NOMO-1 treated with DMSO at 0.1 percent for 48 hours (cell line): ENCODE measurements around the gene IL22RA2.
"Not testable (repeated sequence)": the region's sequence is repeated elsewhere in the genome, so short reads cannot be mapped to it uniquely, and the experiment has no call there.

Experiments
- DNase-seq: peaks from one replicate; lab custom pipeline; 2025; ENCODE audit not compliant: unreplicated experiment; lab: John Stamatoyannopoulos, UW

The IL22RA2 gene

DNA sequence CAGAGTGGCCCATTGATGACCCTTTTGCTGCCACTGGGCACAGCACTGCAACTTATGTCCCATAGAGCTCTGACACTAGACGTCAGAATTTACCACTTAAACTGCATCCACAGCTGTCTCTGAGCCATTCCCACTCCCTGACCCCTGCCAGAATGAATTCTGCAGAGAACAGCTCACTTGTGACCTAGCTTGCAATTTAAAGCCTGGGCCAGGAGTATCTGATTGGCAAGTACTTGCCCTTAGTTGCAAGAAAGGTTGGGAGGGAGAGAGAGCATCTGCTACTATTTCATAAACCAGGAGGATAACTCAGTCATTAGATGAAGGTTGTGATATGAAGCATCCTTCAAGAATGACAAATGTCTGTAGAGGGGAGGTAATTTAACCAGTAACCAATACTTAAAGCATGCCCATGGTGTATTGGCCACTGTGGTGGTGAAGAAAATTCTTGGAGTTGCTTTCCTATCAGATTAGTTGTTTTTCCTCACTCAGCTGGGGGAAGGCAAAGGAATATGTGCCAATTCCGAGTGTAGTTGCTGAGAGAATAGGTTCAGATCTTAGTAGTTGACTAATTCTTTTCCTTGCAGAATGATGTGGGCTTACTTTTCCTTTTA, 46.5 kb downstream of the IL22RA2 start:
- DNase-seq = no peak

DNA sequence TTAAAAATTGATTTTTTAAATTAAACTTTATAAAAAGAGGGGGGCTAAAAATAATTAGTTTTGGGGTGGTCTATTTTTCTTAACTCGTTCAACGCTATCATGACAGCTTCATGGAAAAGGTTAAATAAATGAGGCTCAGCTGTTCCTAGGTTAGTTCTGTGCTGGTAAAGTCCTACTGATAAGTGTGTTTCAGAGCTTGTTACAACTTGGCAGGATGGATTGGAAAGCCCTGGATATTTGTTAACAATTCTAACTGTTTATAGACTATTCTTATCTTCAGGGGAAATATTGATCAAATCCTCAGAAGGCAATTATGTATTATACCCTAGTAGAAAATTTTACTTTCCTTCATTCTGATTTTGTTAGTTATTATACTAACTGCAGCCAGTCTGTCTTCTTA, 50.4 kb downstream of the IL22RA2 start:
- DNase-seq = no peak

DNA sequence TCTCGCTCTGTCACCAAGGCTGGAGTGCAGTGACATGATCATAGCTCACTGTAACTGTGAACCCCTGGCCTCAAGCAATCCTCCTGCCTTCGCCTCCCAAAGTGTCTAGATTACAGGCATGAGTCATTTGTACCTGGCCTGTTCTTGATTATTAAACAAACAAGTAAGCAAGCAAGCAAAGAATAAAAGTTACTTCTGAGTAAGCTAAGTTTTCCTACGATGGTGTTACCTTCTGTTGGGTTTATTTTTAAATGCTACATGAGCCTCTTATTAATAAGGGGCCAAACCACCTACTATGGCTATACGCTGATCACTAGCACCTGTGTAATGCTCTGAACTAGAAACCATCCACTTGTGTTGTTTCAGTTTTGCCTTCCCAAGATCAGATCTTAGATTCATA, 50.8 kb downstream of the IL22RA2 start:
- no peak for DNase-seq

- no peak for DNase-seq
These were observed 51.9 kb downstream of the IL22RA2 start for GRCh38 chr6:137121401-137121997.

- DNase-seq = no peak
These were observed 52.7 kb downstream of the IL22RA2 start for GRCh38 chr6:137120748-137121147.

DNA sequence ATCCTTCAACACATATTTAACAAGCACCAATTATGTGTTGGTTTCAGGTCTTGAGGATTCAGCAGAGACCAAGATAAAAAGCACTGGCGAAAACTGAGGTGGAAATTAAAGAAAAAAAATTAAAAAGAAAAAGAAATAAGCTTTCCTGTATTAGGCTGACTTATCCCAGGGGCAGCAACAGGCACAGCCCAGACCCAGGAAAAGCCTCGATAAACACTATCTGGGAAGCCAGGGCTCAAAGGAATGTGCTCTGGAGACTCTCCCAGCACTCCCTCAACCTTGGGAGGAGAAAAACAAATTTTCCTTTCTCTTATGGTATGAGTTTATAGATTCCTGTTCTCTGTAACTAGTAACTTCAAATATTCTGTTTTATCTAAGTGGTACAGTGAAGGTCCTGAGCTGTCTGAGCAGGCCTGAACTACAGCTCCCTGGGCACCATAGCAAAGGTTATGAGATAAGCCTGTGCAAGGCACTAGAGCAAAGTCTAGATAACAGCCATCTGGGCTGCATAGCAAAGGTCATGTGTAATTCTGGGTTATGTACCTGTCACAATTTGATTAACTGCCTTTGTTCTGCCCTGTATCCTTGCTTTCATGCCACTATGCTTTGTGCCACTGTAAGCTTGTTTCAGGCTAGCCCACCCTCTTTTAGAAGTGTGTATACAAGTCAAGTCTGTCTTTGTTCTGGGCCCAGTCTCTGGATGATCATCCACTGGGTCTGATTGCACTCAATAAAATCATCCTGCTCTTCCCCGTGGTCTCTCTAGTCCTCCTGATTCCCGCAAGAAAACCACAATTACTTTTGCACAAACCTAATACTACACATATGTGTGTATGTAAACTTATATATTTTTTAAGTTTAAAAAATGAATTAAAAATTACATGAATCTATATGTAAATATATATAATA, 54.0 kb downstream of the IL22RA2 start:
- no peak for DNase-seq

GRCh38 chr6:137117581-137117980, 55.9 kb downstream of the IL22RA2 start:
- no peak for DNase-seq

- DNase-seq = no peak
These were observed 56.6 kb downstream of the IL22RA2 start for GRCh38 chr6:137116807-137117206.

GRCh38 chr6:137115658-137116057, 57.8 kb downstream of the IL22RA2 start:
- no peak for DNase-seq

DNA sequence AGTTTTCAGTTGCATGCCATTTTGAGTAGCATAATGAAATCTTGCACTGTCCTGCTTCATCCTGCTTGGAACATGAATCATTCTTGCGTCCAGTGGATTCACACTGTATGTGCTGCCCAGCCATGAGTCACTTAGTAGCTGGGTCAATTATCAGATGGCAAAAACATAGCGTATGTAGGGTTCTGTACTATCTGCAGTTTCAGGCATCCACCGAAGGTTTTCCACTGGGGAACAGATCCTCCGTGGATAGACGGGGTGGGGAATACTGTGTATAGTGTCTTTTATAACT, 61.4 kb downstream of the IL22RA2 start:
- DNase-seq = no peak

DNA sequence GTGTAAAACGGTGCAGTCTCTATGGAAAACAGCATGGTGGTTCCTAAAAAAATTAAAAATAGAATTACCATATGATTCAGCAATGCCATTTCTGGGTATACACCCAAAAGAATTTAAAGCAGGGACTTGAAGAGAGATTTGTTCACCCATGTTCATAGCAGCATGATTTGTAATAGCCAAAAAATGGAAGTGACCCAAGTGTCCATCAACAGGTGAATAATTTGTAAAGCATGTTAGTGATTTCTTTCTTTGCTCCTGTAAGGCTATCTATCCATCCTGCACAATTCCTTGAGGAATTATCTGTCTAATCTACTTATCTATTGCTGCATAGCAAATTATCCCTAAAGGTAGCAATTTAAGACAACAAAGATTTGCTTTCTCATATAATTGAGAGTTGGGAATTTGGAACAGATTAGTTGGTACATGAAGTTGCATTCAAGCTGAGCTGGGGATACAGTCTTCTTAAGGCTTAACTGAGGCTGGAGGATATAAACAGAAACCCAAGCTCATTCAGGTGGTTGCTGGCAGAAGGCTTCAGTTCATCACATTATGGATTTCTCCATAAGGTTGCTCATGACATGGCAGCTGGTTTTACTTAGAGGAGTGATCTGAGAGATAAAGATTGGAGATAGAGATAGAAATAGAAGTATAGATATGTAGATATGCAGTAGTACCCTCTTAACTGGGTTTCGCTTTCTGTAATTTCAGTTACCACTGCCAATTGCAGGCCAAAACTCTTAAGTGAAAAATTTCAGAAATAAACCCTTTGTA, 62.0 kb downstream of the IL22RA2 start:
- DNase-seq = no peak

GRCh38 chr6:137107767-137108105, 65.7 kb downstream of the IL22RA2 start:
- no peak for DNase-seq

DNA sequence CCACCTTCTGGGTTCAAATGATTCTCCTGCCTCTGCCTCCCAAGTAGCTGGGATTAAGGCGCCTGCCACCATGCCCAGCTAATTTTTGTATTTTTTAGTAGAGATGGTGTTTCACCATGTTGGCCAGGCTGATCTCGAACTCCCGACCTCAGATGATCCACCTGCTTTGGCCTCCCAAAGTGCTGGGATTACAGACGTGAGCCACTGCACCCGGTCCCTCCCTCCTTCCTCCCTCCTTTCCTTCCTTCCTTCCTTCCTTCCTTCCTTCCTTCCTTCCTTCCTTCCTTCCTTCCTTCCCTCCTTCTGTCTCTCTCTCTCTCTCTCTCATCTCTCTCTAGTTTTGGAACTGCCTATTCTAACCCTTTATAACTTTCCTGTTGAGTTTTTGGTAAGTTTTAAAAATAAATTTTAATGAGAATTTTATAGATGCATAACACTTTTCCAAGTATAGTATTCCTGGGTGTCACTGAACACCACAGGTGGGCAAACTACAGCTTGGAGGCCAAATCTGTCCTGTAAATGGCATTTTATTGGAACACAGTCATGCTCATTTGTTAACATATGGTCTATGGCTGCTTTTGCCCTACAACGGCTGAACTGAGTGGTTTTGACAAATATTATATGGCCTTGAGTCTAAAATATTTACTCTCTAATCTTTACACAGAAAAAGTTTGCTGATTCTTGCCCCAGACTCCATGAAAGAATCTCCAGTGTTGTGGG, 66.2 kb downstream of the IL22RA2 start:
- DNase-seq = not testable (repeated sequence)

DNA sequence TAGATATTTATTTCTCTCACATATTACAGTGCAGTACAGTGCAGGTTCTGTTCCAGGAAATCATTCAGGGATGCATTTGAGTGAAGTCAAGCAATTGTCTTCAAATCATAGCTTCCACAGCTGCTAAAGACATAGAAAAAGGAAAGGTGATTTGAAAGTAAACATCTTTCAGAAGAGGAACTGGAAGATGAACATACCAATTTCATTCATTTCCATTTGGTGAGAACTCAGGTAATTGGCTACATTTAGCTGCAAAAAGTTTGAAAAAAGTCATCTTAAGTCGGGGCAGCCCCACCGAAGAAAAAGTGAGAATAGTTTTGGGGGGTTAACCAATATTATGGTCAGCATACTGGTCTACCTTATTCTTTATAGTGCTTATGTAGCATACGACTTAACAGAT, 67.3 kb downstream of the IL22RA2 start:
- no peak for DNase-seq

GRCh38 chr6:137105375-137105774, 68.1 kb downstream of the IL22RA2 start:
- DNase-seq = no peak

DNA sequence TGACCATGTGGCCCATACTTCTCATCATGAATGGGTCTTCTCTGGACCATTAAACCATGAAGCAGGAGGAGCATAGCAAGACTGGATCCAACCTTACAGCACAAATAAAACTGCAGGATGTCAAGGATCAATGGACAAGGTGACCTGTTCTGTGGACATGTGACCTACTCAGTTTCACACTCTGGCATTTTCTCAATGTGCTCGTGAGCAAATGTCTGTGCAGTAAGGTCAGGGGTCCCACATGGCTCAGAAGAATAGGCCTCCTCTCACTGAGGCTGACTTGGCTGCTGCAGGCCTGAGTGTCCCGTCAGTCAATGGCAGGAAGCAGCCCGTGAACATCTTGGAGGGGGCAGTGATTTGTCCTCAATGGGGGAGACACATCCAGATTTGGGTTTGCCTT, 68.5 kb downstream of the IL22RA2 start:
- no peak for DNase-seq

- no peak for DNase-seq
These were observed 70.5 kb downstream of the IL22RA2 start for GRCh38 chr6:137102851-137103492.

DNA sequence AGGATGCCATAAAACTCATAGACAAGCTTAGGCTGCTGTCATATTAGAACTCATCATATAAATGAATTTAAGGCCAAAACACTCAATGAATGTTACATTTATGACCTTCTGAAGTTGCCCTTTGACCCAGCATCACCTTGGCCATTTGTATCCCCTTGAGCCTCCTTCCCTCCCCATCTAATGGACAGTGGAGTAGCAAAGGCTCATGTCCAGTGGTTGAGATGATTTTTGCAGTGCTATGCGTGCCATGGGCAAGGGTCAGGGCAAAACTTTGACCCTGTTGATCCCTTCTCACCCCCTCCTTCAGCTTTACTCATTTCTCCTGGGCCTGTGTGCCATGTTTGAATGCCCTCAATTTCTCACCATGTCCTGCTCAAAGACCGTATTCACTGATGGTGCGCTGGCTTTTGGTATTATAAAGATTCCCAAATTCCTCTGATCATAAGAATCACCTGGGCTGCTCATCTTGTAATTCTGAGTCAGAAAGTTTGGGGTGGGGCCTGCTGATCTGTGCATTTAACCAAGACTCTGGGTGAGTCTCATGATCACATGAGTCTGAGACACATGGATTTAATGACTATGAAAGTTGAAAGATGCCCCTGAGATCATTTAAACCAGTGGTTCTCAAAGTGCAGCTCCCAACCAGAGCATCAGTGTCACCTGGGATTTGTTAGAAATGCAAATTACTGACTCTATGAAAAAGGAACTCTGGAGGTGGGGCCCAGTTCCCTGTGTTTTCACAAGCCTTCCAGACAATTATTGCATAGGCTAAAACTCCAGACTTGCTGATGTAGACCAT, 71.2 kb downstream of the IL22RA2 start:
- no peak for DNase-seq

DNA sequence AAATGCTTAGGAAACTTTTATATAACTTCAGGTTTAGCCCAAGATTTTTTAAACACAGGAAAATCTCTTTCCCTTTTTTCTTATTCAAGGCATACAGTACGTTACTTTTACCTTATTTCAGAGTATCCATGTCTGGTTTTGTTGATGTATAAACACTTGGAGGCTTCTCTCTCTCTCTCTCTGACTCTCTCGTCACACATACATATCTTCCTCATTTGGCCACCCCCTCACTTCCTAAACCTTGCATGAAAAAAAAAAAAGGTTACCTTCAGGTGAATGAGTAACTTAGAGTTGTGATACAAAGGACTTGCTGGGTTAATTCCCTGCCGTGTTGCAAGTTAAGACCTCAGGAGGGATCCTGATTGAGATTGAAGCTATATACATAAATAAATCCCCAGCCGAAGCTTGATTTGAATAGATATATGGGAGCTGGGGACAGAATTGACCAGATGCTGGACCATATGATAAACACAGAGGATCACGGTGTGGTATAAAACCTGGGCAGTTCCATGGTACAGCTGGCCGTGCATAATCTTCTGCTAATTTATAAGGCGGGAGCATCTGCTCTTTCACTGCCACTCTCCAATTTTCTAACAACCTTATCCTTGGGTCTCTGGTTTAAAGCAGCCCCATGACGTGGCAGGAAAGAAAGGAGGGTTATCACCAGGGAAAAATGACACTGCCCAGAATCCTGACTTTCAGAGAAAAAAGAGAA, 73.6 kb downstream of the IL22RA2 start:
- no peak for DNase-seq
